CD1c-positive myeloid dendritic cell (primary cell): ENCODE measurements around the gene ZSWIM3.

Source experiments
- DNase-seq: peaks from one replicate; pipeline ENCODE4 v3.0.0-alpha.2; 2016; ENCODE audit errors: extremely low spot score

ZSWIM3 gene

GRCh38 chr20:45833030-45833882 is 24.2 kb upstream of the ZSWIM3 start, which contains the start of gene SNX21:
SNX21 (plus strand) TSS chr20:45833799; CDS start chr20:45833920, 121 bp downstream.
- DNase-seq: peak; percentile 84

GRCh38 chr20:45833883-45834796 is 23.3 kb upstream of the ZSWIM3 start:
- no peak for DNase-seq

- no peak for DNase-seq
These were observed 22.6 kb upstream of the ZSWIM3 start for GRCh38 chr20:45834797-45835161.

- DNase-seq: peak; percentile 67
These were observed 22.1 kb upstream of the ZSWIM3 start for GRCh38 chr20:45835329-45835765.

GRCh38 chr20:45835825-45836224 is 21.6 kb upstream of the ZSWIM3 start:
- no peak for DNase-seq

- no peak for DNase-seq
These were observed 20.6 kb upstream of the ZSWIM3 start for GRCh38 chr20:45836841-45837240.

GRCh38 chr20:45840700-45841198 is 16.7 kb upstream of the ZSWIM3 start:
- no peak for DNase-seq

- no peak for DNase-seq
These were observed 15.8 kb upstream of the ZSWIM3 start for GRCh38 chr20:45841407-45842129.

GRCh38 chr20:45842169-45842812 is 15.1 kb upstream of the ZSWIM3 start:
- DNase-seq: peak; percentile 48

- no peak for DNase-seq
These were observed 13.9 kb upstream of the ZSWIM3 start for GRCh38 chr20:45843506-45843905.

GRCh38 chr20:45845452-45845851 is 12.0 kb upstream of the ZSWIM3 start:
- no peak for DNase-seq

GRCh38 chr20:45848421-45848820 is 9.0 kb upstream of the ZSWIM3 start:
- DNase-seq: no peak

GRCh38 chr20:45848969-45849582 is 8.3 kb upstream of the ZSWIM3 start:
- DNase-seq: no peak

GRCh38 chr20:45850238-45850637 is 7.2 kb upstream of the ZSWIM3 start:
- no peak for DNase-seq

GRCh38 chr20:45850926-45851325 is 6.5 kb upstream of the ZSWIM3 start:
- DNase-seq: no peak

- DNase-seq: no peak
These were observed 5.9 kb upstream of the ZSWIM3 start for GRCh38 chr20:45851501-45851900.

- no peak for DNase-seq
These were observed 5.1 kb upstream of the ZSWIM3 start for GRCh38 chr20:45852326-45852725.

GRCh38 chr20:45853484-45853883 is 3.9 kb upstream of the ZSWIM3 start:
- no peak for DNase-seq

GRCh38 chr20:45857882-45858216 is 435 bp downstream of the ZSWIM3 start:
- DNase-seq: no peak

- DNase-seq: no peak
These were observed 2.5 kb downstream of the ZSWIM3 start for GRCh38 chr20:45859916-45860315.
